ENCODE data around the gene TK1.

TK1 gene

DNA sequence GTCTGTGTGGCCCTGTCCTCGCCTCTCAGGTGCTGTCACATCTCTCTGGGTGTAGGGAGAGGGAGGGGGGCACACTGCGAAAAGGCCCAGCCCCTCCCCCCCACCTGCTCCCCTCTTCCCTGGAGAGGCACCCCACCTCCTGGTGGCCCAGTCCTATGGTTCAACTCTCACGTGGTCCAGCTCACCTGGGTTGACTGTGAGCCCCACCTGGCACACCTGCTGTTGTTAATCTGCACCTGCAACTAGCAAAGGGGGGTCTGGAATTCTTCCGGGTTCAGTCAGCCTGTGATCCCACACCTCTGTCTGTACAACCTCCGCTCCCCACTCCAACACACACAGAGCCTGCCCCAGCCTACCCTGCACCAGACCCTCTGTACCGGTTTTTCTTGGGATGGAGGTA is 20.4 kb downstream of the TK1 start:
- H3K14ac ChIP-seq (ENCODE audit: low read length) = no peak overlapping the region
- no peak overlapping the region for H3K4ac ChIP-seq (ENCODE audit: low read length)
- no peak overlapping the region for H4K8ac ChIP-seq (ENCODE audit: low read depth, low read length)
- no peak overlapping the region for H2BK120ac ChIP-seq (ENCODE audit: low read depth, low read length)
- H2BK5ac ChIP-seq (ENCODE audit: low read length) = no peak overlapping the region
- WGBS, 2 donors (ENCODE audit: extremely low coverage in 2 of 2, insufficient read length in 2 of 2, insufficient replicate concordance in 1 of 2) = no CpG with 5 or more reads among the region's 6 CpGs
- H3K9ac ChIP-seq (ENCODE audit: low read depth, low read length, poor library complexity) = no peak overlapping the region
- DNase-seq (ENCODE audit: low spot score) = no peak
- H3K18ac ChIP-seq (ENCODE audit: low read length) = peak overlapping the region; percentile 48
- H2AK5ac ChIP-seq (ENCODE audit: low read depth, low read length) = peak overlapping the region; percentile 56
- no peak overlapping the region for H4K91ac ChIP-seq (ENCODE audit: low read depth, low read length, poor library complexity)
- H2BK12ac ChIP-seq (ENCODE audit: low read length) = no peak overlapping the region
- no peak overlapping the region for H3K27ac ChIP-seq (replicated peaks; ENCODE audit: low read length)
- no peak overlapping the region for H2AFZ ChIP-seq (ENCODE audit: low read length)
- no peak overlapping the region for H2BK15ac ChIP-seq (ENCODE audit: low read length)
- H3K4me2 ChIP-seq (ENCODE audit: insufficient read depth, low read length, poor library complexity, severe bottlenecking) = no peak overlapping the region
- peaks cover 0 to 14% (median 0%) of the 10 kb centered on the region in 3 experiments for H3K27me3 ChIP-seq (ENCODE audit: control insufficient read depth in 3 of 3, insufficient read depth in 3 of 3, low read depth in 1 of 3, low read length in 3 of 3)
- no peak overlapping the region for H3K4me3 ChIP-seq (ENCODE audit: low read length in 2 of 2)
- peaks cover 0 to under 1% of the 10 kb centered on the region in 2 donors for H3K36me3 ChIP-seq (replicated peaks in 1 of 2; ENCODE audit: control insufficient read depth in 2 of 2, insufficient read depth in 2 of 2, low read length in 2 of 2)
- H3K79me1 ChIP-seq (ENCODE audit: low read depth, low read length) = peaks cover 1% of the 10 kb centered on the region
- H3K23ac ChIP-seq (ENCODE audit: low read depth, low read length, poor library complexity) = no peak overlapping the region
- peaks cover 0 to 4% of the 10 kb centered on the region in 2 donors for H3K9me3 ChIP-seq (replicated peaks in 1 of 2; ENCODE audit: control insufficient read depth in 2 of 2, insufficient read depth in 1 of 2, low read depth in 1 of 2, low read length in 2 of 2)
- peaks cover 2 to 10% of the 10 kb centered on the region in 2 donors for H3K4me1 ChIP-seq (ENCODE audit: control insufficient read depth in 2 of 2, insufficient read depth in 1 of 2, low read depth in 1 of 2, low read length in 2 of 2)

DNA sequence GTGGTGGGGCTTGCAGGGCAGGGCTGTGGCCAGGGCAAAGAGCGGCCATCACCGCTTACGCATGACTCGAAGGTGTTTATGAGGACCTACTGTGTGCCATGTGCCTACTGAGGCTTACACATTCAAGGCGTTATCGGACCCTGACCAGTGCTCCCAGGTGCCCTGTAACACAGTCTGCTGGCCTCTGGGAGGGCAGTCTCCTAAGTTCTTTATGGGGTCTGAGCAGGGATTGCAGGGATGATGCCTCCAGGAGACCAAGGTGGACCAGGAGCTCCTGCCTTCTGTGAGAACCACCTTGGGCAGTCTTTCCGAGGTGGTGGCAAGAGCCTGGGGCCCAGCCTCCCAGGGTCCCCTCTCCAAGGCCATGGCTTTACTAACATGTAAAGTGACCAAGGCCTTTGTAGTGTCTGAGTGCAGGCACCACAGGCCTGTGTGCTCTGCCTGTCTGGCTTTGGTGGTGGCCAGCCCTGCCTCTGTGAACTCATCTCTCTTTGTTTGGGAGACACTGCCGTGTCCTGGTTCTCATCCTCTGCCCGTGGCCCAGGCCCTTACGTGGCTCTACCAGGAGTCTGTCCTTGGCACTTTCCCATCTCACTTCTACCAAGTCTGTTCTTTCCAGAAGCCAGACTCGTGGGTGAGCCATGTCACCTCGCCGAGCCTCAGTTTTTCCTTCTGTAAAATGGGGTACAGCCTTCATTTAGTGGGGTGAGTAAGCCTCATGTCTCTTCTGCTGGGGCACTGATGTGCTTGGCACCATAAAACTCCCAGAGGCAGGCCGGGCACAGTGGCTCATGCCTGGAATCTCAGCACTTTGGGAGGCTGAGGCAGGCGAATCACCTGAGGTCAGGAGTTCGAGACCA is 21.9 kb downstream of the TK1 start:
- Histone ChIP-seq H3K27me3 (ENCODE audit: control insufficient read depth in 3 of 3, insufficient read depth in 3 of 3, low read depth in 1 of 3, low read length in 3 of 3) (peaks cover 0 to 14% (median 0%) of the 10 kb centered on the region in 3 experiments), H3K36me3 (replicated peaks in 1 of 2; ENCODE audit: control insufficient read depth in 2 of 2, insufficient read depth in 2 of 2, low read length in 2 of 2) (no peaks in the 10 kb centered on the region), H3K4me2 (ENCODE audit: insufficient read depth, low read length, poor library complexity, severe bottlenecking) (no peak overlapping the region), H3K18ac (ENCODE audit: low read length) (peak overlapping the region; percentile 20), H2AK5ac (ENCODE audit: low read depth, low read length) (peak overlapping the region; percentile 13), H2BK120ac (ENCODE audit: low read depth, low read length) (no peak overlapping the region), H3K4me3 (ENCODE audit: low read length in 2 of 2) (no peak overlapping the region), H2BK15ac (ENCODE audit: low read length) (peak overlapping the region; percentile 43), H2AFZ (ENCODE audit: low read length) (no peak overlapping the region), H2BK5ac (ENCODE audit: low read length) (no peak overlapping the region), H3K4ac (ENCODE audit: low read length) (no peak overlapping the region), H3K27ac (replicated peaks; ENCODE audit: low read length) (no peak overlapping the region), H3K9me3 (replicated peaks in 1 of 2; ENCODE audit: control insufficient read depth in 2 of 2, insufficient read depth in 1 of 2, low read depth in 1 of 2, low read length in 2 of 2) (peaks cover 0 to 3% of the 10 kb centered on the region in 2 donors), H3K79me1 (ENCODE audit: low read depth, low read length) (peaks cover 1% of the 10 kb centered on the region), H4K91ac (ENCODE audit: low read depth, low read length, poor library complexity) (no peak overlapping the region), H3K23ac (ENCODE audit: low read depth, low read length, poor library complexity) (peak overlapping the region; percentile 22), H3K9ac (ENCODE audit: low read depth, low read length, poor library complexity) (peak overlapping the region; percentile 64), H3K14ac (ENCODE audit: low read length) (peak overlapping the region; percentile 3), H4K8ac (ENCODE audit: low read depth, low read length) (no peak overlapping the region), H2BK12ac (ENCODE audit: low read length) (no peak overlapping the region), H3K4me1 (ENCODE audit: control insufficient read depth in 2 of 2, insufficient read depth in 1 of 2, low read depth in 1 of 2, low read length in 2 of 2) (peaks cover 2 to 10% of the 10 kb centered on the region in 2 donors)
- WGBS, 2 donors (ENCODE audit: extremely low coverage in 2 of 2, insufficient read length in 2 of 2, insufficient replicate concordance in 1 of 2) = no CpG with 5 or more reads among the region's 16 CpGs
- no peak for DNase-seq (ENCODE audit: low spot score)

DNA sequence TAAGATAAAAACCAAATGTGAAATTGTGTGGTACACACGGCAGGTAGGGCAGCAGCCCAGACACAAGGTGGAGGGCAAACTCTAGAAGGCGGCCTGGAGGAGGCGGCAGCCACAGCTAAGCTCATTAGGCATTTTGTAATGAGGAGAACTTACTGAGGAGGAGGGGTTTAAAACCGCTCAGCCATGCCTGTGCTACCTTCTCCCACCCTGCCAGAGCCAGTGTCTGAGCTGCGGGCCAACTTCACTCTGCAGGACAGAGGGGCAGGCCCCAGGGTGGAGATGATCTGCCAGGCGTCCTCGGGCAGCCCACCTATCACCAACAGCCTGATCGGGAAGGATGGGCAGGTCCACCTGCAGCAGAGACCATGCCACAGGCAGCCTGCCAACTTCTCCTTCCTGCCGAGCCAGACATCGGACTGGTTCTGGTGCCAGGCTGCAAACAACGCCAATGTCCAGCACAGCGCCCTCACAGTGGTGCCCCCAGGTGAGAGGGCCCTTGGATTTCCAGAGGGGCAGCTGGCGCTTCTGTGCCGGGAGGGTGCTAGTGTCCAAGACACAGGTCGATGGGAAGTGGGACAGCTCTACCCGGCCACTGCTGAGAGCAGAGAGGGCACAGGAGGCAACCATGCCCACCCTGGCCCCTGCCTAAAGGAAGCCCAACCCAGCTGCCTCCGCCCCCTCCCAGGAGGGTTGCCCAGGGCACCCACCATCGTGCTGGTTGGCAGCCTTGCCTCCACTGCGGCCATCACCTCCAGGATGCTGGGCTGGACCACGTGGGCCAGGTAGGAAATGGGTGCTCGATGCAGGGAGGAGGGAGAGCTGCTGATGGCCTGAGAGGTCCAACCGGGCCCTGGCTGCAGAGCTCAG is 22.7 kb downstream of the TK1 start:
- H2AK5ac ChIP-seq (ENCODE audit: low read depth, low read length) = peak overlapping the region; percentile 13
- no CpG with 5 or more reads among the region's 22 CpGs for WGBS, 2 donors (ENCODE audit: extremely low coverage in 2 of 2, insufficient read length in 2 of 2, insufficient replicate concordance in 1 of 2)
- peak overlapping the region; percentile 22 for H3K23ac ChIP-seq (ENCODE audit: low read depth, low read length, poor library complexity)
- H3K4me1 ChIP-seq (ENCODE audit: control insufficient read depth in 2 of 2, insufficient read depth in 1 of 2, low read depth in 1 of 2, low read length in 2 of 2) = peaks cover 0 to 3% of the 10 kb centered on the region in 2 donors
- no peak overlapping the region for H4K8ac ChIP-seq (ENCODE audit: low read depth, low read length)
- H3K27me3 ChIP-seq (ENCODE audit: control insufficient read depth in 3 of 3, insufficient read depth in 3 of 3, low read depth in 1 of 3, low read length in 3 of 3) = peaks cover 0 to 14% (median 0%) of the 10 kb centered on the region in 3 experiments
- H3K14ac ChIP-seq (ENCODE audit: low read length) = peak overlapping the region; percentile 3
- H3K4ac ChIP-seq (ENCODE audit: low read length) = no peak overlapping the region
- no peak overlapping the region for H3K4me3 ChIP-seq (ENCODE audit: low read length in 2 of 2)
- H3K18ac ChIP-seq (ENCODE audit: low read length) = peak overlapping the region; percentile 20
- H3K27ac ChIP-seq (replicated peaks; ENCODE audit: low read length) = no peak overlapping the region
- peak overlapping the region; percentile 64 for H3K9ac ChIP-seq (ENCODE audit: low read depth, low read length, poor library complexity)
- no peak for DNase-seq (ENCODE audit: low spot score)
- H3K9me3 ChIP-seq (replicated peaks in 1 of 2; ENCODE audit: control insufficient read depth in 2 of 2, insufficient read depth in 1 of 2, low read depth in 1 of 2, low read length in 2 of 2) = no peaks in the 10 kb centered on the region
- peak overlapping the region; percentile 43 for H2BK15ac ChIP-seq (ENCODE audit: low read length)
- H2BK12ac ChIP-seq (ENCODE audit: low read length) = no peak overlapping the region
- peaks cover 1% of the 10 kb centered on the region for H3K79me1 ChIP-seq (ENCODE audit: low read depth, low read length)
- no peaks in the 10 kb centered on the region for H3K36me3 ChIP-seq (replicated peaks in 1 of 2; ENCODE audit: control insufficient read depth in 2 of 2, insufficient read depth in 2 of 2, low read length in 2 of 2)
- no peak overlapping the region for H2BK5ac ChIP-seq (ENCODE audit: low read length)
- no peak overlapping the region for H2AFZ ChIP-seq (ENCODE audit: low read length)
- H3K4me2 ChIP-seq (ENCODE audit: insufficient read depth, low read length, poor library complexity, severe bottlenecking) = no peak overlapping the region
- no peak overlapping the region for H4K91ac ChIP-seq (ENCODE audit: low read depth, low read length, poor library complexity)
- no peak overlapping the region for H2BK120ac ChIP-seq (ENCODE audit: low read depth, low read length)
